HTR-8/SVneo (cell line): Measurements from ENCODE around the gene DMBX1.

Experiments used
- DNase-seq: peaks from one replicate; pipeline ENCODE4 v3.0.0; 2011; ENCODE audit warnings: low spot score, mixed read lengths; ENCODE audit not compliant: insufficient read length
- FAIRE-seq: peaks from 2 replicates; lab custom pipeline; 2011; peaks lifted over from hg19 to GRCh38; lab: Jason Lieb, UNC

Gene DMBX1

DNA sequence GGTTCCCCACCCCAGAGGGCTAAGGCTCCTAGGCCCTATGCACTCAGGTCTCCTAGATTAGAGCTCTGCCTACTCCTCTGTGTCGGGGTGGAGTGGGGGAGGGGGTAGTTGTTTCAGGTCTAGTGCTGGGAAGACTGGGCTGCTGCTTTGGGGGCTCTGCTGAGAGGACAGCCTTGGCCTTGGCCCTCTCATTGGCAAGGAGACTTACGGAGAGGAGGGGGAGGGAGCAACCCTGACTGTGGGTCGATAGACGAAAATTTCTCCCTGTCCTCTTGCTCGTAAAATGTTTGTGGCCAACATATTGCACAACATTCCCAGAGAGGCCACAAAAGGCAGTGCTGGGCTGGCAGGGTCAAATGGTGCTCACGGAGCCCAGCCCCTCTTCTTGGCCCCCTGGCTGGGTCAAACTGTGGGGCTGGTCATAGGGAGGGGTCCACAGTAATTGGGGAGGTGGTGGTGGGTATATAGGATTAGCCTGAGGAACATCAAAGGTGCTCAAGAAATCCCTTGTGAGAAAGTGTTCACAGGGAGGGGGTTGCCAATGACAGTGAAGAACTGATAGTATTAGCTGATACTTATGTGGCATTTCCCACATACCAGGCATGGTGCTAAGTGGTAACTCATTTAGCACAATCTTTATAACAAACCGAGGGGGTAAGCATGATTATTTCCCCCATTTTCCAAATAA is 8.5 kb upstream of the DMBX1 start:
- DNase-seq (peak; percentile 59), FAIRE-seq (no peak)

DNA sequence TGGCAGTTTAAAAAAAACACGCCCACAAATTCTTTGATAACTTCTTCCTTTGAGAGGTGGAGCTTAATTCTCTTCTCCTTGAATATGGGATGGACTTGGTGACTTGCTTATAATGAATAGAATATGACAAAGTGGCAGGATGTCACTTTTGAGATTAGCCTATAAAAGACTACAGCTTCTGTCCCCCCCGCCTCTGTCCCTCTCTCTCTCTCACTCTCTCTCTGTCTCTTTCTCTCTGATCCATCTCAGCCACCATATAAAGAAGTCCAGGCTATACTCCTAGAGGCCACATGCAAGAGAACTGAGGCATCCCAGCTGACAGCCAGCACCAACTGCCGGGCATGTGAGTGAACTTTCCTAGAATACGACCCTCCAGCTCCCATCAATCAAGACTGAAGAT is 7.7 kb upstream of the DMBX1 start:
- DNase-seq = no peak
- FAIRE-seq = no peak

DNA sequence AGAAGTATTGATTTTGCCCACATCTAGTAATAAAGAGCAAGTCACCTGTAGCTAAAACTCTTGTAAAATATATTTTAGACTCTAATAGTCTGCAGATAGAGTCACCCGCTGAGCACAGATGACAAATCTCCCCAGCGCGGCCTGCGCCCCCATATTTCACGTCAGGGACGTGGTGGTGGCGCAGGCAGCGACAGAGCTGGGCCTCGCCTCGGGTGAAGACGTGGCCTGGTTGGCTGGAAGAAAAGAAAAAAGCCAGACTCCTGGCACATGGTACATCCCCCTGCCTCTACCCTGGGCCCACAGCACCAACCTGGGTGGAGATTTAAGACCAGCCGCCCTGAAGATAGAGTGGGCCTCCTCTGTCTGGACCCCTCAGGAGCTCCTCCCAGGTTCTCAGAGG is 6.0 kb upstream of the DMBX1 start:
- DNase-seq (no peak), FAIRE-seq (no peak)

DNA sequence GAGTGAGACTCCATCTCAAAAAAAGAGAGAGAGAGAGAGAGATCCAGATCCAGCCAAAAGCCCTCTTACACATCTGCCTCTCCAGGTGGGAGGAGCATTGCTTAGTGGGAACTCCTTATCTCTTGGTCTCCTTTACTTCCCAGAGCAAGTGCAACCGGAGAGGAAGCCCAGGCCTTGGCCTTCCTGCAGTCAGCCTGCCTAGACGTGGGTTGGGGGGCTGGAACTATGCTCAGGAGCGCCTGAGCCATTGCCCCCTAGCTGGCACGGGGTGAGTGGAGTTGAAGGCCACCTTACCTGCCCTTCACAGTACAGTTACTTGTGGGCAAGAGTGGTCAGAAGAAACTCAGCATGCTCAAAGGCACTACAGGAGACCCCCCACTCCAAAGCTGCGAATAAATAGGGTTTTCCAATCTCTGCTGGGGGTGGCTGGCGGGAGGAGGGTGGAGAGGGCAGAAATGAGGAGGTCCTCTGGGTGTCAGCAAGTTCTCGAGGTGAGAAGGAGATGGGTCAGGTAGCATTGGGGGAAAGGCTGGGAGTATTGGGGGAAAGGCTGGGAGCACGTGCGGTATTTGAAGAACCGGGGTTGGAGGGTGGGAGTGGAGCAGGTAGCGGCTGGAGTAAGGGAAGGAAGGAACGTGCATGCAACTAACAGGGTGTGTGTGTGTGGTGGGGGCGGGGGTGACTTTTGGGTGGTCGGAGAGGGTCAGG is 4.7 kb upstream of the DMBX1 start:
- no peak for DNase-seq
- FAIRE-seq = no peak

DNA sequence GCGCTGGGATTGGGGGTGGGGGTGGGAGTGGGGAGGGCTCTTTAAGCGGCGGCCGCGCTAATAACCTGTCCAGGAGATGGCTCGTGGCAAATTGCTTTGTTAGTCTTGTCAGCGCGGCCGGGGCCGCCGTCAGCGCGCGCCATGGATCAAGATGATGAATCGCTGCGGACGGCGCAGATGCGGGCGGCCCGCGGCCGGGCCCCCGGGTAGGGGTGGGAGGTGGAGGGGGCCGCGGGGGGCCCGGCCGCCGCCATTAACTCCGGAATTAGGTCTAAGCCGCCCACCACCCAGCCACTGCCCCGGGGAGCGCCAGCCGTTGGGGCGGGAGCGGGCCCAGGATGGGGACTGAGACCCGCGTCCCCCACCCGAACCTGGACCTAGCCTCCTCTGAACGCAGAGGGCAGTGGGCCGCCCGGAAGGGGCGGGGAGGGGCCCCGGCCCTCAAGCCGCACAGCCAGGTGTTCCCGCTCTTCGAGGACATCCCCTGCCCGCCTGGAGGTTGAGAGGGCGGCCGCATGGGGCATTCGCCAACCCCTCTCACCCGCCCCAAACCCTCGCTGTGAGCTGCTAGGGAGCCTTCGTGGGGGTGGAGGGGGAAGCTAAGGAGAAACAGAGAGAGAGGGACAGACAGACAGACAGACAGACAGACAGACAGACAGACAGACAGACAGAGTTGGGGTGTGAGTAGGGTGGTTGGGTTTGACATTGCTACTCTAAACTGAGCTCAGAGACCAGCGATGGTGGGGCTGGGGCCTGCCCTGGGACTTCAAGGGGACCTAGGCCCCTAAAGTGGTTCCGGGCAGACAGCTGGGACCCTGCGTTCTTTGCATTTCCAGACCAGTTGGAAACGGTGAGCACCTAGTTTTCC is 3.8 kb upstream of the DMBX1 start:
- FAIRE-seq = no peak
- DNase-seq = no peak

DNA sequence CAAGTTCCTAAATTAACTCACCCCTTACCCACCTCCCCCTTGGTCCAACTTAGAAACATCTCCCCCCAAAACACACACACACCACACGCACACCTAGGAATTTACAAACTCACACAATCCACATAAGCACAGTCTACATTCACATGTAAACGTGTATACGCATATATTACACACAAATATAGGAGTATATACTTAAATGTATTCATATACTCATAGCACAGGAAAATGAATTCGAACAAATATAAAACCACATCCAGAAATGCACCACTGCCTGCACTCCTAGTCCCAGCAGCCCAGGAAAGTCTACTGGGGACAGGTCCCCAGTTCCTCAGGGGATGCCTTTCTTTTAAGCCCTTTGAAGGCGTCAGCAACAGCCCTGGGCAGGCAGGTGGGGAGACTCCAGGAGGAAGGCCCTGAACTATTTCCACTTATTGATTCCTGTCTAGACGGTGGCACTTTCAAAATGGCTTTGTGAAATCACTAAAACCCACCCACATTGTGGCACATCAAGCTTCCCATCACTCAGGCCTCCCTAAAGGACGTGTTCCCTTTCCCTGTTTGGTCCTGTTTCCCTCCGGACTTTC is 3.1 kb upstream of the DMBX1 start:
- FAIRE-seq (no peak), DNase-seq (no peak)

DNA sequence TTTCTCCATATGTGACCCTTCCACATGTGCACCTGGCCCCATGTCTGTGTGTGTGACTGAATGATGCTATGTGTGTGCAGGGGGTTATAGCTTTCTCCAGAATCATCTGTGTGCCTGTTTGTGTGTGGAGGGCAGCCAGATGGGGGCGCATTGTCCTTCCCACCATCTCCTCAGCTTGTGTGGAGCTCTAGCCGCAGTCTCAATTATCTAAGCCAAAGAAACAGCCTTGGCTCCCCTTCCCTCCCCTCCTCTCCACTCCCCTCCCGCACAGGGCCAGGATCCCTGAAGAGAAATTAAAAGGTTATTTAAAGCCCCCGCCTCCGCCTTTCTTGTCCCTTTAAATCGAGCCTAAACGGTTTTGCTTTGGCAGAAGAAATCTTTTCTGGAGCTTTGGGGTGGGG is 1.8 kb upstream of the DMBX1 start:
- DNase-seq = no peak
- FAIRE-seq = no peak

DNA sequence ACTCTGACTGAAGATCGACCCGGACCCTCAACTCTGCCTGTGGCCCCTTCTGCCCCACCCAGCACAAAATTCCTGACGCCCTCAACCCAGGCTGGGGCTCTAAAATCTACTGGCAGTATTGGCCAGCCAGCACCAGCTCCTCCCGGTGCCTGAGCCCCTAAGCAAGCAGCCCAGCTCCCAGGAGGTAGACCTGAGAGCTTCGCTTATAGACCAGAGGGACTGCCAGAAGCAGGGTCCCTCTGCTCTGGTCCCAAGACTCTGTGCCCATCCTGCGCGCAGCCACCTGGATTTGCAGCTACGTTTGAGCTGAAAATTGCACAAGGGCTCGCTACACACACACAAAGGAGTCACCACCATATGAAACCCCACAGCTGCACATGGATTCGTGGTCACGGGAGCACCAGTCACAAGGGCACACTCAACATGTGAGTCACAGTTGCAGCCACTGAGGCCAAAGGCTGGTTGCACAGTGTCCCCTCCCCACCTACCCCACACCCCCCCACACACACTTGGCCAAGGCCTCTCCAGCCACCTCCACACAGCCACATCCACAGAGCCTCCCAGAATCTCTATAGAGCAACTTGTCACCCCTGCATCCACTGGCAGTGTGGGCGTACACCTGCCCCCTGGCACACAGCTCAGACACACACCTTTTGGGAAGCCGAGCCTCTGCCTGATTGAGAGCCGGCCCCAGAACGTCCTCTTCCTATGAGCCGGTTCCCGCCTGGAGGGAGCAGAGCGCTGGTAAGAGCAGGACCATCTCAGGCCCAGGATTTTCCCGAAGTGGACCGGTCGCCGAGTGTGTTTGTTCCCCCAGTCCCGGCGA is 1.1 kb upstream of the DMBX1 start:
- DNase-seq (no peak), FAIRE-seq (no peak)

DNA sequence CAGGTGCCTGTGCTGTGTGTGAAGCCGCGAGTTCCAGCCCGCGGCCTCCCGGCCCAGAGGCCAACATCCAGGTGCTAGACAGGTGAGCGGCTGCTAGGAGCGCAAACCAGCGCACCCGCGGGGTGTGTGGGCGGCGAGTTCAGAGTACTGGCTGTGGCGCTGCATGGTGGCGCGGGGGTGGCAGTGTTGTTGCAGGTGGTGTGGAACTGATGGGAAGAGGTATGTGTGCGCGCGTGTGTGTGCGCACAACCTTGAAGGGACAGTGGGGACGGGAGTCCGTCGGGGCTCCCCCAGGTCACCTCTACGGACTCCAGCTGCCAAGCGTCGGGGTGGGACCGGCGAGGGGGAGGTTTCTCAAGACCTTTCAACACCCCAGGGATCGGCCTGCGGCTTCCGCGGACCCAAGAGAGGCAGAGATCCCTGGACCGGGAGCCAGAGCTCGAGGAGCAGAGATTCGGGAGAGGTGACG is 433 bp upstream of the DMBX1 start:
- DNase-seq = no peak
- FAIRE-seq = no peak

DNA sequence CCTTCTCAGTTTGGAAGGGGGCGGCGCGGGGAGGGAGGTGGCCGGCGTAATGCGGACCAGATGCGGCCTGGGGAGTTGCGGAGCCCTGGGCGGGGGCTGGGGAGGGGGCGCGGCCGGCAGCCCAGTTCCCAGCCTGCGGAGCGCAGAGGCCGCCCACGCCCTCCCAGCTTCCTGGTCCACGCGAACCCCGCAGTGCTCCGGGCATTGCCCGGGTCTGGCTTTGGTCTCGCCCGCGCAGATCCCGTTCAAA is 695 bp downstream of the DMBX1 start:
- FAIRE-seq = no peak
- DNase-seq = no peak

DNA sequence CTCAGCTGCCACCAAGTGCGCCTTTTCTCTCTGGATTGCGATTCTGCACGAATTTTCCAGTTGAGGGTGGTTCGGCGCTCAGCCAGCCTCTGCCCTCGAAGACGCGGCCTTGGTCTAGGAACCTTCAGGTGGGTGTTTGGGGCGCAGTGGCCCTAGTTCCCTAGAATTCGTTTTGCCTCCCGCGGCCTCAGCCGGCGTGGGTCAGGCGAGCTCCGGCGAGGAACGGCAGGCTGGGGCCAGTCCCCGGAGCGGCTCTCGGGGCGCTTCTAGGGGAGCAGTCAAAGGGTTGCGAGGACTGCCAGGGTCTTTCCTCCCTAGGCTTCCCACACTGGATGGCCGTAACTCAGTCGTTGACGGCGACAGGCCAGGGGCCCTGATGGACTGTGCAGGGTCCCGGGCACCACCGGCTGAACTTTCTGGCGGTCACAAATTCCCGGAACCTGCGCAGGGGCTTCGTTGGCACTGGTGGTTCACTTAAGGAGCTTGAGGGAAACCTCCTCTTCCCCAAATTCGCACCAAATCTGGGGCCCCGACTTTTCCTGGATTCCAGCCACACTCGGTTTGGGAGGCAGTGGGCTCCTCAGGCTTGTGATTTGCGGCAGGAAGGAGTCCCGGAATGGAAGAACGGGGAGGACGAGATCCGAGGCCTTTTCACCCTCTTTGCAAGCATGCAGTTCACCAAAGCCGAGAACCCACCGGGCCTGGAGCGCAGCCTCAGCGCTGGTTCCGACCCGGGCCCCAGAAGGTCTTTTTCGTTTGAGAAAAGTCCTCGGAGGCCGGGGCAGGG is 1.2 kb downstream of the DMBX1 start:
- FAIRE-seq = no peak

DNA sequence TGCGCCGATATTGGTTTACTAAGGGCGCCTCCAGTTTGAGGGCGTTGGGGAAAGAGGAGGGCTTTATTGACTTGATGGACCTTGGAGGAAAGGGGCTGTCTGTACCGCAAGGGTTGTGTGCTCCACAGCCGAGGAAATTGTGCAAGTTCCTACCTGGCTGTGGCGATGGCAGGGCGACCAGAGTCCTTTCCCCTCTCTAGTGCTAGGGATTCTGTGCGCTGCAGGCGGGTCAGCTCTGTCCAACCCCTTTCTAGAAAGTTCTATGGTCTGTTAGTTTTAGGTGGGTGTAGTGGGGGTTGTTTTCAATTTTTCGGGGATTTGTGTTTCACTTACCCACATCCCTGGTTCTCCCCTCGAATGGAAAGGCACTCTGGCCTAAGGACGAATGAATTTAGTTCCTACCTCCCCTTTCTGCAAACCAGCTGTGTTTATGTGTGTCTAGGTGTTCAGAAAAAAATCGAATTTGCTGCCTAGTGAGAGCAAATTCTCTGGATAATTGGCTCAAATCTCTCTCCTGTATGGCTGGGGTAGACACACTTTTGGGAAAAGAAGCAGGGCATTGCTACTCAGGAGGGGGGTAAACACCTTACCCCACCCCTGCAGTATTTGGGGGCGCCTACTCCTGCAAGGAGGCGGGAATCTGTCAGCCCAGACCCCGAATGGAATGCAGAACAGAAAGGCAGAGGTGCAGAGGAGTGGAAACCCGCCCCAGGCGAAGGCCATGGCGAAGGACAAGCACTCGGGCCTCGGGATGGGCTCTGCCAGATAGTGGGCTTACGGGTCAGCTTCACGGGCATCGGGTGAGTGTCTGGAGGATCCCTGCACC is 2.0 kb downstream of the DMBX1 start:
- DNase-seq (no peak), FAIRE-seq (no peak)

More for the DNA sequence above, 1.2 kb downstream of the DMBX1 start:
- no peak for DNase-seq

DNA sequence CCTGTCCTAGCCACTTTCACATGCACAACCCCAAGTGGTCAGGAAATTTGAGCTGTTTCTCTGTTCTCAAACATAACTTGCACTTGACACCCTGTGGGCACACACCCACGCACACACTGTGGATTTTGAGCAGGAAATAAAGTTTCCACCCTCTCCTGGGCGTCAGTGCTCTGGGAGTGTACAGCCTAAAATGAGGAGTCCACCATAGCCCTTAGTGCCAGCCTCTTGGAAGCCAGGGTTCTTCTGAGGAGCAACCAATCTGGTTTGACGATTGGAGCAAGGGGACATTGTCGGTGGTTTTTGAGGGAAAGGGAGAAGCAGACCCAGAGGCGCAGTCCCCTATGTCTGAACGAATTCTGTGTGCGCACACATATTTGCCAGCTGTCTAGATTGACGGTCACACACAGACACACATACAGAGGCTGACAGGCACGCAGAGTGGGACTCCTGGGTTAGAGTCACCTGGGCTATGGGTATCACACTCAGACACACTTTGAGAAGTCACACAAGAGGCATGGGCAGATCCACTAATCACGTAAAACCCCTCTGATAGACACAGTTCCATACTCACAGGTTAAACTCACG is 2.7 kb downstream of the DMBX1 start:
- no peak for DNase-seq
- FAIRE-seq = no peak

DNA sequence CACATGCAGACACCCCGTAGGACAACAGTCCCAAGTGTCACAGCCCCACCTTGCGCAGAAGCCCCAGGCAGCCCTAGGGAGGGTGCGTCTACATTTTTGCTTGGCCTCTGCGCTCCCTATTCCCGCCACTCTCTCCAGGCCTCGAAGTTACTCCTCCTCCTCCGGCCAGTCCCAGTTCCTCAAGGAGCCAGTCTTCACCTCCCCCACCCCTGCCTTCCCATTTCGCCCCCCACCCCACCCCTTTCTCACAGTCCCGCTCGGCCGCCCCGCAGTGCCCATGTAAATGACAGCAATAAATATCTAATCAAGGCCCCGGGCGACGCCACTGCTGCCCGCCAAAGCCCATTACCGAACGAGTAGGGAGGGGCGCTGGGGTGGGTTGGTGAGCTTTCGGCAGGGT is 3.2 kb downstream of the DMBX1 start:
- DNase-seq = no peak
- FAIRE-seq = no peak

DNA sequence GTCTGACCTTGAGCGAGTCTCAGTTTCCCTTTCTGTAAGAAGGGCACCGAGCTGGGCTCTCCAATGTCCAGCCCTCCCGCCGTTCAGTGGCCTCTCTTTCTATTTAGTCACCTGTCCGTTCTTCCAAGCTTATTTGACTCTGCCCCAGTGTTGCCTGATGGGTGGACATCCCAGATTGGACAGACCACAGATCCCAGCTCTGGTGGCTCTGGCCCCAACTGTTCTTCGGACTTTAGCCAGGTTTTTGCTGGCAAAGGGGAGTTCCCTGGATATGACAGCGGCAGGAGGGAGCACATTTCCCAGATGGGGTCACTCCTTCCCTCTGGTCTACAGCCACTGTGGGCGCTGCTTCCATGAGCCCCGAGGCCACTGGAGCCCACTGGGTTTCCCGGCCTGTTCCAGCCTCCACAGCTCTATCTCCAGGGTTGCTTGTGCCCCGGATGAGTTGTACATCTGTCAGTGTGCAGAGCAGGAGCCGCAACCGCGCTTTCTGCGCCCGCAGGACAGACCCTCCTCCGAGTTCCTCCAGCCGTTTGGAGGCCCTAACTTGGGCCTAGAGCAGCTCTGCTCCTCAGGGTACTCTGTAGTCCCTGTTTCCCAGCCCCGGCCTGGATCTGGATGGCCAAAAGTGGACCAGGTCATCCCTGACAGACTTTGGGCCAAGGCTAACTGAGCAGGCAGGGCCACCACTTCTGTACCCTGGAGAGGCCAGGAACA is 3.8 kb downstream of the DMBX1 start:
- FAIRE-seq (no peak), DNase-seq (no peak)

DNA sequence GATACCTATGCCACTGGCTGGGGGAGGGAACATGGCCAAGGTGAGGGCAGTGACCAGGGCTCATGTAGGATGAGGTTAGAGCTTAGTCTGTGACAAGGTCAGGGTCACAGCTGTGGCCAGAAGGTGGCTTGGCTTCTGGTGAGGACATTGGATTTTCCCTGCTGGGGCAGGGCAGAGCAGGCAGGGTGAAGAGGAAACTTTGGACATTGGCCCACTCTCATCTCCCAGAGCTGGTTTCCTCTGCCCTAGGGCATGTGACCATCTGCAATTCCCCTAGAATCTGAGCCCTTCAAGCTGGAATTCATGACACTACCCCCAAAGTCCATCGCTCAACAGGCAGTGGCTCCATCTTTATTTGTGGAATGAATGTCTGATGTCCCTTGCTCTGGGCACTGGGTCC is 5.3 kb downstream of the DMBX1 start:
- DNase-seq (no peak), FAIRE-seq (no peak)

DNA sequence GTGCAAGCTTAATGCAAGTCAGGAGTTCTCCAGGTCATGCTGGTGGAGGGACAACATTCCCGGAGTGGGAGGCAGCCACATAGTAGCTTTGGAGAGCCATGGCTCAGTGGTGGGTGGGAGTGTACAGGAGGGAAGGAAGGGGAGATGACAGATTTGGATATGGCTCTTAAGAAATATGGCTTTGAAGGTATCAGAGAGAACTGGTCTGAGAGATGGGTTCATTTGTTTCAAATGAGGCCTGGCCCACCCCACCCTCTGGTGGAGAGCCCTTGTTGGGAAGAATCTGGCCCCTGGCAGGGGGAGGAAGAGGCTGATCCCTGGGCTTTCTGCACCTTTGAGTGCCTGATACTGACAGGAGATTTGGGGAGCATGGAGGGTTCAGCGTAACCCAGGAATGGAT is 6.1 kb downstream of the DMBX1 start:
- no peak for FAIRE-seq

DNA sequence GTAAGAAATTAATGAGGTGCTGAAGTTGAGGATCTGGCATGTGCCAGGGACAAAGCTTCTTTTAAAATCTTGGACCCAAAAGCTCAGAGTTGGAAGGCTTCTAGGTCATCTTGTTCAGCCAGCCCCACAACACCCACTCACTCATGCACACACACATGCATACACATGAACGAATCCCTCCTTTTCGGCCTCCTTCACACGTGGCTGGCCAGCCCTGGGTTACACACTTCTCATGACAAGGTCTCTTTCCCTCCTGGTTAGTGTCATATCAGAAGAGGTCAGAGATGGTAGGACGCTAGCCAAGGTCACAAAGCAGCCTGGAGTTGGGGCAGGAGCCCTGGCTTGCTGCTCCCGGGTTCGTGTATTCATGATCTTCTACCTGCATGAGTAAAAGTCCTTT is 6.9 kb downstream of the DMBX1 start:
- FAIRE-seq = no peak
- DNase-seq = no peak

More for the DNA sequence above, 6.1 kb downstream of the DMBX1 start:
- no peak for DNase-seq
